Ovary (tissue), 9 donors: ENCODE results near the gene RNF135. TPM values are rescaled to one million over a fixed set of nuclear protein-coding genes. Genes with fewer than 3 reads are reported as not detected.
"Not testable (repeated sequence)": the region's sequence is repeated elsewhere in the genome, so short reads cannot be mapped to it uniquely, and the experiment has no call there.

ENCODE experiments used
- DNase-seq, 5 donors: peaks; one replicate each; pipeline ENCODE4 v3.0.0-alpha.2; 2019 to 2020
- H3K27ac ChIP-seq, 2 donors: fragments of 200-600 bp; one replicate each; pipeline versions ENCODE4 v1.5.1 to v1.8.0; 2019 to 2022
- H3K27me3 ChIP-seq: fragments of 200-600 bp; one replicate; pipeline ENCODE4 v1.8.0; 2022
- H3K36me3 ChIP-seq: fragments of 200-600 bp; sonication (generic); one replicate; pipeline ENCODE4 v1.5.1; 2019
- H3K4me1 ChIP-seq: one replicate; pipeline ENCODE4 v1.8.1; 2013; ENCODE audit warnings: mild to moderate bottlenecking, moderate library complexity; ENCODE audit not compliant: insufficient read depth
- H3K4me3 ChIP-seq: fragments of 200-600 bp; sonication (generic); one replicate; pipeline ENCODE4 v1.5.1; 2017
- H3K9me3 ChIP-seq, 2 donors: fragments of 200-600 bp in 1 of 2; sonication (generic) in 1 of 2; one replicate each; pipeline versions ENCODE4 v1.5.1 to v1.8.1; 2013 to 2019; ENCODE audit warnings: mild to moderate bottlenecking in 1 of 2, moderate library complexity in 1 of 2
- EP300 ChIP-seq: sonication (generic); formaldehyde crosslinking; IDR thresholded peaks from one replicate; pipeline ENCODE4 v1.6.1; 2017; ENCODE audit warnings: antibody characterized with exemption
- POLR2A ChIP-seq: fragments of 450-650 bp; IDR thresholded peaks from one replicate; pipeline ENCODE4 v1.6.1; 2017; ENCODE audit warnings: antibody characterized with exemption, mild to moderate bottlenecking, moderate library complexity
- WGBS, 3 donors: extraction: QIAGEN DNeasy Blood & Tissue Kit in 1 of 3; methylation state at CpG; one replicate each; pipeline versions ENCODE4 v1.1.5 to v1.1.7; 2013 to 2017; 5-methylcytosine and 5-hydroxymethylcytosine counted together
- intact Hi-C, 4 donors: fragments of 100-400 bp; cut with DNase I; formaldehyde crosslinking; loops; one replicate each; pipeline versions ENCODE4 v1.11.0 to v1.15.1; 2022 to 2023
- polyA plus RNA-seq, 2 donors: library from polyadenylated mRNA; stranded (reverse); fragments of 200-250 nt in 1 of 2; fragments of 350-450 nt in 1 of 2; fragmentation: Illumina TruSeq in 1 of 2; extraction: RNeasy Lipid Tissue Mini Kit (QIAGEN cat#74804) in 1 of 2; gene quantifications; one replicate each; pipeline ENCODE4 v1.2.3, GENCODE V29; 2013 to 2014
- total RNA-seq, 7 donors: library from RNA; depleted of rRNA in 2 of 7; stranded (reverse); fragments of >200 nt in 2 of 7; fragmentation: NEBNext Ultra II Directional in 3 of 7; extraction: Animal tissue kit (Norgen Biotek cat#: 25700) in 3 of 7; gene quantifications; one replicate each; pipeline versions ENCODE4 v1.1.0 to v1.2.4, GENCODE V29; 2016 to 2023
- TF ChIP-seq, protein P1 (sequence below), 3 donors: fragments of 450-650 bp in 2 of 3; fragments of 200-600 bp in 1 of 3; IDR thresholded peaks; one replicate each; pipeline versions ENCODE4 v1.5.1 to v1.8.0; 2016 to 2022; ENCODE audit warnings: antibody characterized with exemption in 3 of 3, mild to moderate bottlenecking in 1 of 3
- donor health status: DM: no; HTN: no; CAD: no; lungs with moderate emphysema.
- donor health status: DM: no; HTN: no; CAD: no.
- donor health status: Bipolar disorder and iron deficiency.
- donor health status: DM: yes; HTN: yes; CAD: no.
- donor health status: DM: no; HTN: no; CAD: no.
- donor health status: DM: yes; HTN: yes; CAD: no.

The RNF135 gene
- total and polyA plus RNA-seq, 9 donors: 14.8 to 25.0 (median 18.3) TPM

GRCh38 chr17:30930495-30930894, 40.3 kb upstream of the RNF135 start:
- H3K4me1 ChIP-seq: no peaks in the 10 kb centered on the region
- DNase-seq: no peak
- no peaks in the 10 kb centered on the region for H3K27me3 ChIP-seq
- no peak overlapping the region for H3K27ac ChIP-seq
- no peak for TF ChIP-seq POLR2A
- TF ChIP-seq, protein P1, sequence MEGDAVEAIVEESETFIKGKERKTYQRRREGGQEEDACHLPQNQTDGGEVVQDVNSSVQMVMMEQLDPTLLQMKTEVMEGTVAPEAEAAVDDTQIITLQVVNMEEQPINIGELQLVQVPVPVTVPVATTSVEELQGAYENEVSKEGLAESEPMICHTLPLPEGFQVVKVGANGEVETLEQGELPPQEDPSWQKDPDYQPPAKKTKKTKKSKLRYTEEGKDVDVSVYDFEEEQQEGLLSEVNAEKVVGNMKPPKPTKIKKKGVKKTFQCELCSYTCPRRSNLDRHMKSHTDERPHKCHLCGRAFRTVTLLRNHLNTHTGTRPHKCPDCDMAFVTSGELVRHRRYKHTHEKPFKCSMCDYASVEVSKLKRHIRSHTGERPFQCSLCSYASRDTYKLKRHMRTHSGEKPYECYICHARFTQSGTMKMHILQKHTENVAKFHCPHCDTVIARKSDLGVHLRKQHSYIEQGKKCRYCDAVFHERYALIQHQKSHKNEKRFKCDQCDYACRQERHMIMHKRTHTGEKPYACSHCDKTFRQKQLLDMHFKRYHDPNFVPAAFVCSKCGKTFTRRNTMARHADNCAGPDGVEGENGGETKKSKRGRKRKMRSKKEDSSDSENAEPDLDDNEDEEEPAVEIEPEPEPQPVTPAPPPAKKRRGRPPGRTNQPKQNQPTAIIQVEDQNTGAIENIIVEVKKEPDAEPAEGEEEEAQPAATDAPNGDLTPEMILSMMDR (IDR thresholded peaks at IDR 0.05): no peak
- no peak for TF ChIP-seq EP300
- H3K4me3 ChIP-seq: no peak overlapping the region
- WGBS, 3 donors: 77 to 81% (median 77%) methylated on average over 3 of the region's 3 CpGs
- no peaks in the 10 kb centered on the region for H3K36me3 ChIP-seq
- H3K9me3 ChIP-seq: no peaks in the 10 kb centered on the region
- intact Hi-C loops: no loop called here

DNA sequence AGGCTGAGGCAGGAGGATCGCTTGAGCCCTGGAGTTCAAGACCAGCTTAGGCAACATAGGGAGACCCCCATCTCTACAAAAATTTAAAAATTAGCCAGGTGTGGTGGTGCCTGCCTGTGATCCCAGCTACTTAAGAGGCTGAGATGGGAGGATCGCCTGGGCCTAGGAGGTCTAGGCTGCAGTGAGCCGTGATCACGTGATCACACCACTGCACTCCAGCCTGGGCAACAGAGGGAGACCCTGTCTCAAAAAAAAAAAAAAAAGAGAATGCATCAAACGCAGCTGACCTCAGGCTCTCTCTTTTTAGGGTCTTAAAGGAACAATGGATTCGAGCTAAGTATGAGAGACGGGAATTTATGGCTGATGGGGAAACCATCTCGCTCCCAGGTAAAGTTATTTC, 39.3 kb upstream of the RNF135 start:
- H3K36me3 ChIP-seq, H3K27ac ChIP-seq, H3K4me3 ChIP-seq, DNase-seq, H3K27me3 ChIP-seq, H3K9me3 ChIP-seq, H3K4me1 ChIP-seq, intact Hi-C loops: not testable (repeated sequence)
- WGBS, 3 donors: 89 to 90% (median 89%) methylated on average over 8 of the region's 8 CpGs

GRCh38 chr17:30933966-30934365, 36.9 kb upstream of the RNF135 start:
- H3K27me3 ChIP-seq: no peaks in the 10 kb centered on the region
- intact Hi-C loops: no loop called here
- H3K36me3 ChIP-seq: no peaks in the 10 kb centered on the region
- no peaks in the 10 kb centered on the region for H3K9me3 ChIP-seq
- TF ChIP-seq POLR2A (no peak), EP300 (no peak)
- TF ChIP-seq, protein P1 (IDR thresholded peaks at IDR 0.05): no peak
- 73 to 80% (median 78%) methylated on average over 5 of the region's 5 CpGs for WGBS, 3 donors
- no peak overlapping the region for H3K27ac ChIP-seq
- H3K4me1 ChIP-seq: no peaks in the 10 kb centered on the region
- H3K4me3 ChIP-seq: no peak overlapping the region
- no peak for DNase-seq

GRCh38 chr17:30939051-30939689, 31.7 kb upstream of the RNF135 start:
- H3K4me3 ChIP-seq: no peak overlapping the region
- TF ChIP-seq POLR2A (no peak), EP300 (no peak)
- TF ChIP-seq, protein P1 (IDR thresholded peaks at IDR 0.05): no peak
- intact Hi-C loops: no loop called here
- H3K27ac ChIP-seq: no peak overlapping the region
- DNase-seq: no peak
- no peaks in the 10 kb centered on the region for H3K36me3 ChIP-seq
- H3K4me1 ChIP-seq: no peaks in the 10 kb centered on the region
- H3K27me3 ChIP-seq: no peaks in the 10 kb centered on the region
- no peaks in the 10 kb centered on the region for H3K9me3 ChIP-seq
- 74 to 83% (median 80%) methylated on average over 13 of the region's 13 CpGs for WGBS, 3 donors

- Histone ChIP-seq H3K36me3 (no peaks in the 10 kb centered on the region), H3K4me1 (no peaks in the 10 kb centered on the region), H3K9me3 (no peaks in the 10 kb centered on the region), H3K27ac (no peak overlapping the region), H3K4me3 (no peak overlapping the region), H3K27me3 (no peaks in the 10 kb centered on the region)
- DNase-seq: no peak
- TF ChIP-seq POLR2A (no peak), EP300 (no peak)
- TF ChIP-seq, protein P1 (IDR thresholded peaks at IDR 0.05): no peak
- 59 to 65% (median 60%) methylated on average over 4 of the region's 4 CpGs for WGBS, 3 donors
- intact Hi-C loops: no loop called here
Observed at GRCh38 chr17:30942308-30943079, 28.3 kb upstream of the RNF135 start.
